Endothelial cell of umbilical vein (primary cell): ENCODE results near the gene ARID3B. TPM values are rescaled to one million over a fixed set of nuclear protein-coding genes. Genes with fewer than 3 reads are reported as not detected.

ENCODE experiments used
- BruUV-seq: library from RNA; stranded (reverse); fragments of 400-500 nt; replicated peaks from 2 replicates; lab custom pipeline; 2021; lab: Mats Ljungman, UMichigan
- CTCF ChIA-PET: fragments of 300-600, 350-600 bp; sonication (Branson Sonifier 250); formaldehyde crosslinking; loops from one replicate; lab custom pipeline; 2021; ENCODE audit warnings: antibody characterized with exemption, inconsistent platforms; lab: Charles Lee
- POLR2A ChIA-PET: fragments of 300-600, 350-600 bp; sonication (Branson Sonifier 250); formaldehyde crosslinking; loops from one replicate; lab custom pipeline; 2021; ENCODE audit warnings: antibody characterized with exemption, inconsistent platforms; lab: Charles Lee
- DNase-seq: peaks from one replicate; pipeline ENCODE4 v3.0.0-alpha.2; 2011; ENCODE audit warnings: low read depth, low spot score
- FAIRE-seq: peaks from 2 replicates; lab custom pipeline; 2011; peaks lifted over from hg19 to GRCh38; lab: Jason Lieb, UNC
- H2AFZ ChIP-seq: 2 replicates; pipeline ENCODE4 v1.6.0; 2012; ENCODE audit warnings: low read depth, low read length, control low read depth, inconsistent platforms
- H3K27ac ChIP-seq: 2 replicates; pipeline ENCODE4 v1.5.1; 2011; ENCODE audit warnings: low read depth, mild to moderate bottlenecking, control low read depth, low read length, moderate library complexity; ENCODE audit not compliant: insufficient read depth
- H3K27me3 ChIP-seq, 2 experiments: 2 replicates each; pipeline versions ENCODE4 v1.6.0 to v1.6.1; 2011; ENCODE audit warnings: low read length in 2 of 2, mixed read lengths in 1 of 2; ENCODE audit not compliant: control insufficient read depth in 2 of 2, insufficient read depth in 2 of 2
- H3K36me3 ChIP-seq, 2 experiments: 2 replicates in 1 of 2; 3 replicates in 1 of 2; pipeline ENCODE4 v1.5.1; 2011; ENCODE audit warnings: low read length in 2 of 2, mild to moderate bottlenecking in 1 of 2, moderate library complexity in 1 of 2; ENCODE audit not compliant: control insufficient read depth in 2 of 2, insufficient read depth in 2 of 2; ENCODE audit errors: extremely low read depth in 1 of 2
- H3K4me1 ChIP-seq: 3 replicates; pipeline ENCODE4 v1.5.1; 2011; ENCODE audit warnings: mild to moderate bottlenecking, low read length; ENCODE audit not compliant: control insufficient read depth, insufficient read depth; ENCODE audit errors: extremely low read depth
- H3K4me2 ChIP-seq: 2 replicates; pipeline ENCODE4 v1.6.1; 2011; ENCODE audit warnings: low read length, control low read depth, mixed read lengths; ENCODE audit not compliant: insufficient read depth
- H3K4me3 ChIP-seq, 3 experiments: fragments of 200-600 bp in 1 of 3; sonication (generic), shearing (Covaris generic) in 1 of 3; replicated peaks in 1 of 3; 2 replicates each; pipeline ENCODE4 v1.5.1; 2011 to 2016; ENCODE audit warnings: control low read depth in 3 of 3, low read length in 3 of 3, mild to moderate bottlenecking in 2 of 3, inconsistent platforms in 1 of 3, low read depth in 1 of 3, moderate library complexity in 1 of 3; ENCODE audit not compliant: insufficient read depth in 1 of 3
- H3K79me2 ChIP-seq: 2 replicates; pipeline ENCODE4 v1.6.0; 2012; ENCODE audit warnings: low read length, inconsistent platforms; ENCODE audit not compliant: control insufficient read depth, insufficient read depth
- H3K9ac ChIP-seq: replicated peaks from 2 replicates; pipeline ENCODE3; 2011; ENCODE audit warnings: low read length, control low read depth; ENCODE audit not compliant: insufficient read depth; ENCODE audit errors: extremely low read depth
- H3K9me1 ChIP-seq: replicated peaks from 3 replicates; pipeline ENCODE4 v1.6.0; 2011; ENCODE audit warnings: mild to moderate bottlenecking, low read length; ENCODE audit not compliant: control insufficient read depth, insufficient read depth; ENCODE audit errors: extremely low read depth
- H3K9me3 ChIP-seq: replicated peaks from 2 replicates; pipeline ENCODE4 v1.5.1; 2012; ENCODE audit warnings: low read length, inconsistent platforms; ENCODE audit not compliant: control insufficient read depth, insufficient read depth
- H4K20me1 ChIP-seq: replicated peaks from 2 replicates; pipeline ENCODE3; 2011; ENCODE audit warnings: mild to moderate bottlenecking, low read length; ENCODE audit not compliant: control insufficient read depth, insufficient read depth; ENCODE audit errors: extremely low read depth
- CTCF ChIP-seq, 2 donors: IDR thresholded peaks; 1 replicate in 1 of 2; 2 replicates in 1 of 2; pipeline ENCODE4 v1.5.1; 2011; ENCODE audit warnings: low read length in 2 of 2, mild to moderate bottlenecking in 2 of 2, moderate library complexity in 2 of 2, control low read depth in 1 of 2, inconsistent platforms in 1 of 2, low read depth in 1 of 2; ENCODE audit not compliant: insufficient read depth in 1 of 2; ENCODE audit errors: extremely low read depth in 1 of 2
- EZH2 ChIP-seq: IDR thresholded peaks from 2 replicates; pipeline ENCODE4 v1.6.1; 2012; ENCODE audit warnings: borderline replicate concordance, low read depth, mild to moderate bottlenecking, moderate library complexity, low read length, inconsistent platforms; ENCODE audit not compliant: severe bottlenecking
- FOS ChIP-seq: IDR thresholded peaks from 2 replicates; pipeline ENCODE4 v1.6.1; 2011; ENCODE audit warnings: mild to moderate bottlenecking, low read length, moderate library complexity, borderline replicate concordance; ENCODE audit not compliant: insufficient read depth
- GATA2 ChIP-seq: IDR thresholded peaks from 2 replicates; pipeline ENCODE4 v1.7.0; 2011; ENCODE audit warnings: low read depth, mild to moderate bottlenecking, moderate library complexity, mixed read lengths, low read length; ENCODE audit not compliant: insufficient read length, insufficient read depth
- JUN ChIP-seq: IDR thresholded peaks from 2 replicates; pipeline ENCODE4 v1.6.1; 2011; ENCODE audit warnings: borderline replicate concordance, low read depth; ENCODE audit not compliant: insufficient read length, insufficient read depth
- MYC ChIP-seq: IDR thresholded peaks from one replicate; pipeline ENCODE4 v1.6.1; 2011; ENCODE audit warnings: mild to moderate bottlenecking, low read depth, low read length
- POLR2A ChIP-seq: IDR thresholded peaks from 2 replicates; pipeline ENCODE4 v1.6.1; 2012; ENCODE audit warnings: low read depth, mild to moderate bottlenecking, control low read depth, low read length
- POLR2AphosphoS5 ChIP-seq: IDR thresholded peaks from 2 replicates; pipeline ENCODE4 v1.6.1; 2012; ENCODE audit warnings: low read depth, mild to moderate bottlenecking, control low read depth, low read length, moderate library complexity; ENCODE audit not compliant: insufficient read depth
- dilution Hi-C: fragments of 300-500 bp; cut with MboI; formaldehyde crosslinking; loops from one replicate; pipeline ENCODE4 v1.15.0; 2019; ENCODE audit warnings: low sequenced_read_pairs; ENCODE audit not compliant: extremely low pct_ligation_motif_present
- intact Hi-C: fragments of 100-400 bp; cut with micrococcal nuclease; formaldehyde crosslinking; loops from one replicate; pipeline ENCODE4 v1.10.0; 2022
- polyA plus RNA-seq, 4 experiments: library from polyadenylated mRNA; depleted of rRNA in 3 of 4; stranded (reverse) in 3 of 4; unstranded in 1 of 4; fragments of >200 nt; gene quantifications; 2 replicates each; pipeline versions ENCODE4 v1.2.1 to v1.2.3, GENCODE V29; 2011 to 2012; ENCODE audit warnings: missing spikeins in 1 of 4
- total RNA-seq: library from RNA; stranded (reverse); gene quantifications from 2 replicates; pipeline ENCODE4 v1.2.3, GENCODE V29; 2021
- TF ChIP-seq, protein P1 (sequence below): IDR thresholded peaks from 2 replicates; pipeline ENCODE4 v1.6.1; 2011; ENCODE audit not compliant: insufficient read depth, insufficient read length

ARID3B gene
- total and polyA plus RNA-seq, 2 donors (not counting 3 experiments of a cell fraction or from before 2014, with no cell fraction given): 6.2 to 10.0 TPM

- intact Hi-C loops: no loop called here
These were observed 101.3 kb downstream of the ARID3B start for GRCh38 chr15:74642348-74642733.

More at GRCh38 chr15:74642348-74642733, 101.3 kb downstream of the ARID3B start:
- FAIRE-seq (no peak), DNase-seq (no peak)
- Histone ChIP-seq H3K27me3 (no peaks in the 10 kb centered on the region), H3K9me3 (no peaks in the 10 kb centered on the region), H3K4me3 (no peak overlapping the region), H4K20me1 (no peaks in the 10 kb centered on the region), H3K4me2 (no peak overlapping the region), H3K27ac (peak overlapping the region; percentile 2), H3K79me2 (no peaks in the 10 kb centered on the region), H3K9ac (no peak overlapping the region), H3K4me1 (peaks cover 18% of the 10 kb centered on the region), H3K36me3 (peaks cover 2 to 6% of the 10 kb centered on the region in 2 experiments), H2AFZ (no peak overlapping the region), H3K9me1 (no peaks in the 10 kb centered on the region)
- dilution Hi-C loops: loop anchor here (25.0 kb wide), 1 partner anchor 120 kb away; no protein-coding TSS in a partner anchor
- POLR2A ChIA-PET: no interaction called here
- BruUV-seq: no TSS peak
- TF ChIP-seq CTCF (IDR thresholded peaks at IDR 0.05; ENCODE audit: extremely low read depth in 1 of 2, insufficient read depth in 1 of 2, low read depth in 1 of 2, low read length in 2 of 2): no peak
- TF ChIP-seq POLR2AphosphoS5: no peak
- TF ChIP-seq, protein P1, sequence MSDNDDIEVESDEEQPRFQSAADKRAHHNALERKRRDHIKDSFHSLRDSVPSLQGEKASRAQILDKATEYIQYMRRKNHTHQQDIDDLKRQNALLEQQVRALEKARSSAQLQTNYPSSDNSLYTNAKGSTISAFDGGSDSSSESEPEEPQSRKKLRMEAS: no peak
- TF ChIP-seq JUN: no peak
- no peak for TF ChIP-seq MYC
- no peak for TF ChIP-seq POLR2A
- TF ChIP-seq GATA2: no peak
- no peak for TF ChIP-seq EZH2
- TF ChIP-seq FOS: no peak
- CTCF ChIA-PET: interaction anchor here (2.8 to 18.1 kb wide), 2 partner anchors 11 to 128 kb away, joined by 11 to 696 read pairs; no protein-coding TSS in a partner anchor
